ENCODE data around the gene FLII.
A peak's percentile ranks its signal among the peaks of the same experiment; 100 is the strongest.
"Not testable (repeated sequence)": the region's sequence is repeated elsewhere in the genome, so short reads cannot be mapped to it uniquely, and the experiment has no call there.

FLII gene

DNA sequence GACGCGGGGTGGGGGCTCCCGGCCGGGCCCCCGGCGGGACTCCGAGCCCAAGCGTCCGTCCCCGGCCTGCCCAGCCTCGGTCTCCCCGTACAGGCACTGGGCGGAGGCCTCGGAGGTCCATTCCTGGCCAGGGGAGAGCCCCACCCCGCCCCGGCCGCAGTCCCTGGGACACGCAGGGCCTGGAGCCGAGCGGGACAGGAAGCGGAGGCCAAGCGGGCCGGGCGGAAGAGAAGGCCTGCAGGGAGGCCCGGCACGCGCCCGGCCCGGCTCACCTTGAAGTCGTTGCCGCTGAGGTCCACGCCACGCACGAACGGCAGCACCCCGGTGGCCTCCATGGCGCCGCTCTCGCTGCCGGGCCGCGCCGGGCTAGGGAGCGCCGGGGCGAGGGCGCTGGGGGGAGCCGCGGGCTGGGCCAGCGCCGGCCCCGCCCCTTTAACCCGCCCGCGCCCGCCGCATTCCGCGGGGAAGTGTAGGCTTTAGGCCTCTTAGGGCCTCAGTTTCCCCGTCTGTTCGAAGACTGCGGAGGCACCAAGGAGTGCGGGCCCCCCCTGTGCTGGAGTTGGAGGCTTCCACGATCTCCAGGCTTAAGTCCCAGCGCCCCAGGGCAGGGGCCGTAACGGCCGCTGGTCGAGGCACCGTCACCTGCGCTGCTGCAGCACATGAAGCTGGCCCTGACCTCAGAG is at the start of gene FLII:
Gene FLII, minus strand, starts transcription at position 383 of the 683 bp plus-strand sequence. Its CDS starts 48 bp downstream, at position 335.
- DNase-seq (ENCODE audit: low spot score): peak; percentile 45

DNA sequence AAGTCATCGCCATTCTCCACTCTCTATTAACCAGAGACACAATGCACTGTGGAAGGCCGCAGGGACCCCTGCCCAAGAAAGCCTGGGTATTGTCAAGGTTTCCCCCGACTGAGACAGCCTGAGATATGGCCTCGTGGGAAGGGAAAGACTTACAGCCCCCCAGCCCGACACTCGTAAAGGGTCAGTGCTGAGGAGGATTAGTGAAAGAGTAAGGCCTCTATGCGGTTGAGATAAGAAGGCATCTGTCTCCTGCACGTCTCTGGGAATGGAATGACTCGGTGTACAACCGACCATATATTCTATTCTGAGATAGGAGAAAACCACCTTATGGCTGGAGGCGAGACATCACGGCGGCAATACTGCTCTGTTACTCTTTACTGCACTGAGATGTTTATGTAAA is 44.7 kb upstream of the FLII start:
- not testable (repeated sequence) for DNase-seq (ENCODE audit: low spot score)

DNA sequence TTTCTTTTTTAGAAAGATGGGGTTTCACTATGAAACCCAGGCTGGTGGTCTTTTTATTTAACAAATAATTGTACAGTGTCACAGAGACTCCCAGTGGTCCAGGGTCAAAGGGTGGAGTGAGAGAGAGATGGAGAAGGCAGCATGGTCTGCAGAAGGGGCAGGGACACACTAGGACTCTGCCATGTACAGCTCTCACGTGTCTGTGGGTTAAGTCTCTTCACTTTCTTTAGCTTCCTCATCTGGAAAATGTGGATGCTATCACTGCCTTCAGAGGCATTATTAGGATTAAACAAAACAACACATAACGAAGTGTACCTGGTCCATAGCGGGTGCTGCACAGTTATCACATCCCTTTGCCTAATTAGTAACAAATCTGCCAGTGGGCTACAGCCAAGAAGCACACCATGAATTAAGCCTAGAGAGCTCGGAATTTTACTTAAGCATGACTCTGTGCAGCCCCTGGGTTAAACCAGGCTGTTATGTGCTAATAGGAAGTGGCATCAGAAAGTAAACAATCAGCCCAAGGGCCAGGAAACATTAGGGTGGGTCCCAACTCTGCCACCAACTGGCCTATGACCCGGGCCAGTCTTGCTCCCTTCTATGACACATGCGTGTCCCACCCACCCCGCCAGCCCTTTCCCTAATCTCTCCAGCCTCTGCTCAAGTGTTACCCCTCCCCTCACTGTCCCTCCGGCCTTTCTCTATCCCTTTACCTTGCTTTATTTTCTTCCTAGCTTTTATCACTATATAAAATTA is 42.4 kb upstream of the FLII start:
- DNase-seq (ENCODE audit: low spot score): no peak

DNA sequence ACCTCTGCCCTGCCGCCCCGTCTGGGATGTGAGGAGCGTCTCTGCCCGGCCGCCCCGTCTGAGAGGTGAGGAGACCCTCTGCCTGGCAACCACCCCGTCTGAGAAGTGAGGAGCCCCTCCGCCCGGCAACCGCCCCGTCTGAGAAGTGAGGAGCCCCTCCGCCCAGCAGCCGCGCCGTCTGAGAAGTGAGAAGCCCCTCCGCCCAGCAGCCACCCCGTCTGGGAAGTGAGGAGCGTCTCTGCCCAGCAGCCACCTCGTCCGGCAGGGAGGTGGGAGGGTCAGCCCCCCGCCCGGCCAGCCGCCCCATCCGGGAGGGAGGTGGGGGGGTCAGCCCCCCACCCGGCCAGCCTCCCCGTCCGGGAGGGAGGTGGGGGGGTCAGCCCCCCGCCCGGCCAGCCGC is 39.5 kb upstream of the FLII start:
- not testable (repeated sequence) for DNase-seq (ENCODE audit: low spot score)

DNA sequence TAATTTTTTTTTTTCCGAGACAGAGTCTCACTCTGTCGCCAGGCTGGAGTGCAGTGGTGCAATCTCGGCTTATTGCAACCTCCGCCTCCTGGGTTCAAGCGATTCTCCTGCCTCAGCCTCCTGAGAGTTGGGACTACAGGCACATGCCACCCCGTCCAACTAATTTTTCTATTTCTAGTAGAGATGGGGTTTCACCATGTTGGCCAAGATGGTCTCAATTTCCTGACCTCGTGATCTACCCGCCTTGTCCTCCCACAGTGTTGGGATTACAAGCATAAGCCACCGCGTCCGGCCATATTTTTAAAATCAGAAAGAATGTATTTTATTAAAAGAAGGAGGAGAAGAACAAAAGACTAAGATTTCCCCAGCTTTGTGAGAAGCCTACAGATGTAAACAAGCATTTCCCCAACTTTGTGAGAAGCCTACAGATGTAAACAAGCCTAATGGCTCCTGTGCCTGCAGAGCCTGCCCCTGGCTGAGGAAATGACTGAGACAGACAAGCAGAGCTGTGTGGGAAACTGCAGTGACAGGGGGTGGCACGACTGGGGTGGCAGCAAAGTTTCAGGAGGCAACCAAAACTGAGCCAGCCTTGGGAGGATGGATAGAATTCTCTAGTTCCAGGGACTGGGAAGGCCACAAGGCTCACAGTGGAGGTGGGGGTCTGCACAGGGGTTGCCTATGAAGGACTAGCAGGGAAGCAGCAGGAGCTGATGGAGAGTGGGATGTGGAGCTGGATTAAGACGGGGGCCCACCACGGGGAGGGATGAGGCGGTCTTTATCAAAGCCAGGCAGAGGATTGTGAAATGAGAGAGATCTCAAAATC is 33.4 kb upstream of the FLII start:
- DNase-seq (ENCODE audit: low spot score): no peak

DNA sequence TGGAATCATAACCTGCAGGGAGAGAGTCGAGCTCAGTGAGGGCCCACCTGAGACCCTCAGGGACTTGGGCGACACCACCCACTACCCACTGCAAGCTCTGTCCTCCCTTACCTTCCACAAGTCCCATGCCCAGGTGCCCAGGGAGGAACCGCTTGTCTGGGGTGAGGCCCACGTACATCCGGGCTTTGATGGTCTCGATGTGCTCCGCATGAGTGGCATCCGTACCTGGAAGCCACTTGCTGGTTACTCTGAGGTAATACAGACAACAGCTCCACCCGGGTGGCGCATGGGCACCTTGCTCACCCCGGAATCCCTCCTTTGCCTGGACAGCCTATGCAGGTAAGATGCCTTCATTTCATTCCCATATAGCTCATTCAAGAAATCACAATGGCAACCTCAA is 26.8 kb upstream of the FLII start:
- no peak for DNase-seq (ENCODE audit: low spot score)

DNA sequence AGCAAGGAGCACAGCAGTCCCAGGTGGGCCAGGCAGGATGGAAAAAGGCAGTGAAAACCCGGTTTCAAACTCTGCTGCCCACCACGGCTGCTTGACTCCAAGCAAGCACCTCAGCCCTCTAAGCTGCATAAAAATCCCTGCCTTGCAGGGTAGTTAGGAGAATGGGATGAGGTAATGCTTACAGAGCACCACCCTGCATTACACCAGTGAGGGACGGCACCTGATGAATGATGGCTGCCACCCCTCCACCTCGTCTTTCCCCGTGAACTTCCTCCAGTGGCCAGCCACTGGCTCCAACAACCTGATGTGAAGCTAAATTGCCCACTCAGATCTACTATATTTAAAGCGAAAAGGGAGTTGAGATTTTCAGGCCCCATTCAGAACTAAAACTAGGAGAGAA is 23.2 kb upstream of the FLII start:
- DNase-seq (ENCODE audit: low spot score): no peak

DNA sequence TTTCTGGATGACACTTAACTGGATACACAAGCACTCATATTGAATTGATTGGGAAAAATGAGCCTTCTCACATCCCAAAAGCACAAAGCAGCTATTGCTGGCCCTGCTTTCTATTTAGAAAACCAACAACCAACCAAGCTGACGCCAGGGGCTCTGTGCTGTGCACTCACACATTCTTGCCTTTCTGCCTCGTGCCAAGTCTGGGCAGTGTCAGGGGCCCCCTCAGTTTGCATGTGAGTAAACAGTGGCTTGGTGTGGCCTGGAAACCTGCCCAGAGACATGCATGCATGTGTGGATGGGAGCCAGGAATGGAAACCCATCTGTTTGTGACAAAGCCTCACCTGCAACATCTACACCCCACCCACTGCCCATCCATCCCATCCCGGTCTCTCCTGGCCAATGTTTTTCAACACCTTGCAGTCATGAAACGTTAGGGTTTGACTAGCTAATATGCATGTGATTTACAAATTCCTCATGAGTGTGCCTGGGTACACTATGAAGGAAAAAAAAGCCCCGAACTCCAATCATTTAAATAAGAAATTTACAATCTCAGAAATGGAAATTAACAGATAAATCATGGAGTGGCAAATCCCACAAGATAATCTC is 22.3 kb upstream of the FLII start:
- no peak for DNase-seq (ENCODE audit: low spot score)

DNA sequence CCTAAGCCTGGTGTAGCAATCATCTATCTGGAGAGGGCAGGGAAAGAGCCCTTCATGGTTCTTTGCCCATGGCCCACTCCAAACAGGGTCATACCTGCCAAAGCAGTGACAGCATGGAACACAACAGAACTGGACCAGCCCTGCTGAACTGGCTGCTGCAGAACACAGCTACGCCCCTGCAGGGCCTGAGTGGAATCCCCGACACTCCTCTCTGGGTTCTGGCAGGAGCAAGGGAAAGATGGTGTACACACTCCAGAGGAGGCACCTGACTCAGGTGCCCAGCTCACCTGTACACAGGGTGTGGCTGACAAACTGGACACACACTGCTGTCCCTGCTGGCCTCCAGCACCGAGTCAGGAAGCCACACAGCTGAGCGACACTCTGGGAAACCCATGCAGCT is 21.7 kb upstream of the FLII start:
- no peak for DNase-seq (ENCODE audit: low spot score)

DNA sequence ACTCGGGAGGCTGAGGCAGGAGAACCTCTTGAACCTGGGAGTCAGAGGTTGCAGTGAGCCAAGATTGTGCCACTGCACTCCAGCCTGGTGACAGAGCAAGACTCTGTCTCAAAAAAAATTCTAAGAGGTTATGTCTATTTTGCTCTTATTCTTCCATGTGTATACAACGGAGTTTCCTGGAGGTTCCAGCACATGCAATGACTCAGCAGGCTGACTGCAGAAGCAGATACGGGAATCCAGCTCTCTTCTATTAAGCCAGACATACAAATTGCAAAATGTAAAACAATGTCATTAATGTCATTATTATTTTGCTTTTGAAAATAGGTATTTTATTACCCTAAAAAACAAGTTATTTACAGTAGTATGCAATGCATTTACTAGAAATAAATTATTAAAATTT is 20.3 kb upstream of the FLII start:
- DNase-seq (ENCODE audit: low spot score): no peak

DNA sequence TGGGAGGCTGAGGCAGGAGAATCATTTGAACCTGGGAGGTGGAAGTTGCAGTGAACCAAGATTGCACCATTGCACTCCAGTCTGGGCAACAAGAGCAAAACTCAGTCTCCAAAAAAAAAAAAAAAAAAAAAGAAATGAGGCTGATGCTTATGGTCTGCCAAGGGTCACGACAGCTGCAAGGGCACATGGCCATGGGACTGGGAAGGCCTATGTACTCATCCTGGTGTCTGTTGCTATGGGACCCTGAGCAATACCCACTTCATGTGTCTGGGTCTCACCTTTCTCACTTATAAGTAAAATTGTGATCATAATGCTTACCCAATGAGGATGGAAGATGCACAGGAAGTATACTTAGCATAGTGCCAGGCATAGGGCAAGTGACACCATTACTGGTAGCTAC is 18.5 kb upstream of the FLII start:
- no peak for DNase-seq (ENCODE audit: low spot score)

DNA sequence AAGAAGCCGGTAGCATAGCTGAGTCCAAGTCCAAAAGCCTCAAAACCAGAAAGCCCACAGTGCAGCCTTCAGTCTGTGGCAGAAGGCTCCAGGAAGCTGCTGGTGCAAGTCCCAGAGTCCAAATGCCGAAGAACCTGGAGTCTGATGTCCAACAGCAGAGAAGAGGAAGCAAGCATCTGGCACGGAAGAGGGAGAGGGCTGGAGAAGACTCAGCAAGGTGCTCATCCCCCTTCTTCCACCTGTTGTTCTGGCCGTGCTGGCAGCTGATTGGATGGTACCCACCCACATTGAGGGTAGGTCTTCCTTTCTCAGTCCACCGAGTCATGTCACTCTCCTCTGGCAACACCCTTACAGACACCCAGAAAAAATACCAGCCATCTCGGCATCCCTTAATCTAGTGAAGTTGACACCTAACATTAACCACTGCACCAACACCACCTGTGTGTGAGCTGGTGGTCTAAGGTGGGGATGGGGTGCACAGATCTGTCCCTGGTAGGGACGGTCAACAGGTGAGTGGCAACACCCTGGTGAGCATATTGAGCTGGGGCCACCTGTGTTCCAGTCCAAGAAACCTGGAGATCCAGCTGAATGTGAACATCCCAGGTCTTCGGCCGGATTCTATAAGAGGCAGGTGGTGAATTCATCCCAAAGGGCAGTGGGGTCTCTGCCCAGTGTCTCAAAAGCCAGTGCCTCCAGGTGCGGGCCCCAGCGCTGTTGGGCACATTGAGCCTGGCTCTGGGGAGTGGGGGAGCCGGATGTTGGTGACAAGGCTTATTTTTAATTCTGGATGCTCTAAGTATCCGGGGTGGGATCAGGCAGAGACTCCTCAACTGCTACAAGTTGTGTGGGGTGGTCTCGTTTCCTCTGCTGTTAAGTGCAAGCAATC is 11.8 kb upstream of the FLII start:
- DNase-seq (ENCODE audit: low spot score): no peak

DNA sequence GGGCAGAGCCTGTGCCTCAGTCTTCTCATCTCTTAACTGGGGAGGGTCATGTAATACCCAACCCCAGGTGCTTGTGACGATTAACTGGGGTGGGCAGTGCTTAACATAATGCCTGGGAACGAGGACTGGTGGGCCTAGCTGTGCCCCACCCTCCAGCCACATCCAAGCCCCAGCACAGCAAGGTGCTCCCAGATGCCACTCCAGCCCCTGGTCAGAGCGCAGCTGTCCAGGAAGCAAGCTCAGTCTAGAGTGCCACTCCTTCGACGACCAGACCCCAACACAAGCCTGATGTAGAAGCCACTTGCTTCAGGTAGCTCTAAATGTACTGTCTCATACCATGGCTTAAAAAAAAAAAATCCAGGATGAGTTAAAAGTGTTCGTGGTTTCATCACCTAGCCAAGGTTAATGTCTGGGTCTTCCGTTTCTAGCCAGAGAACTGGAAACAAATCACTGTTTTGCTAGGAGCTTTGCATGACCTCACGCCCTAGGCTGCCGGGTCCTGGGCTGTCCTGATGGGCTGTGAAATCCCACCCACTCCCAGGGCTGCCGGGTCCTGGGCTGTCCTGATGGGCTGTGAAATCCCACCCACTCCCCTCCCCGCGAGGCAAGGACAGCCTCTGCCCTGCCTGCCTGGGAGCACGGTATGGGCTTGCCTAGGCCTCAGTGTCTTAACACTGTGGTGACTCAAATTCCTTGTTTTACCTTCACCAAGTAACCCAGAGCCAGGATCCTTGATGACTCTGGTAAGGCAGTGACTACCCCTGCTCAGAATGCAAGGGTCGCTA is 9.6 kb upstream of the FLII start:
- DNase-seq (ENCODE audit: low spot score): no peak

DNA sequence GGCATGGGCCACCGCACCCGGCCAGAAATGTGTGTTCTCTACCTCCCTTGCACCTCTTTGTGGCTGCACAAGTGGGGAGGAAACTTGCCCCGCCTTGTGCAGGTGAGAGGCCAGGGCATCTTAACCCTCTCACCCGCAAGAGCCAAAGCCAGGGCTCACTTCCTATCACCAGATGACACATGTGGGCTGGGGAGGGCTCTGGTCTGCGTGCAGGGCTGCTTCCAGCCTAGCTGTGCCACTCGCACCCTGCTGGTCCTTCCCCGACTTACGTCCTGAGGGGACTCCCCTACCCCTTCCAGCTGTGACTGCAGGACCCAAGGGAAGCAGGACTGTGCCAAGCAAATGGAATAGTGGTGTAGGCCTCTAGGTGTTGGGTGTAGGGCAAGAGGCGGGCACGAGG is 8.8 kb upstream of the FLII start:
- no peak for DNase-seq (ENCODE audit: low spot score)

DNA sequence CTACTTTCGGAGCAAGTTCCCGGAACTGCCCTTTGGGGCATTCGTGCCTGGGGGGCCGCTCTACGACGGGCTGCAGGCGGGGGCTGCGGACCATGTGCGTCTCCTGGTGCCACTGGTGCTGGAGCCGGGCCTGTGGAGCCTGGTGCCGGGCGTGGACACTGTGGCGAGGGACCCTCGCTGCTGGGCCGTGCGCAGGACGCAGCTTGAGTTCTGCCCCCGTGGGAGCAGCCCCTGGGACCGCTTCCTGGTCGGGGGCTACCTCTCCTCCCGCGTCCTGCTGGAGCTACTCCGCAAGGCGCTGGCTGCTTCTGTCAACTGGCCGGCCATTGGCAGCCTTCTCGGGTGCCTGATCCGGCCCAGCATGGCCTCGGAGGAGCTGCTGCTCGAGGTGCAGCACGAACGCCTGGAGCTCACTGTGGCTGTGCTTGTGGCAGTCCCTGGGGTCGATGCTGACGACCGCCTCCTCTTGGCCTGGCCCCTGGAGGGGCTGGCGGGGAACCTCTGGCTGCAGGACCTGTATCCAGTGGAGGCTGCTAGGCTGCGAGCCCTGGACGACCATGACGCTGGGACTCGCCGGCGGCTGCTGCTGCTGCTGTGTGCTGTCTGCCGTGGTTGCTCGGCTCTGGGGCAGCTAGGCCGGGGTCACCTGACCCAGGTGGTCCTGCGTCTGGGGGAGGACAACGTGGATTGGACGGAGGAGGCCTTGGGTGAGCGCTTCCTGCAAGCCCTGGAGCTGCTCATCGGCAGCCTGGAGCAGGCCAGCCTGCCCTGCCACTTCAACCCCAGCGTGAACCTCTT is 5.5 kb upstream of the FLII start:
- DNase-seq (ENCODE audit: low spot score): no peak

DNA sequence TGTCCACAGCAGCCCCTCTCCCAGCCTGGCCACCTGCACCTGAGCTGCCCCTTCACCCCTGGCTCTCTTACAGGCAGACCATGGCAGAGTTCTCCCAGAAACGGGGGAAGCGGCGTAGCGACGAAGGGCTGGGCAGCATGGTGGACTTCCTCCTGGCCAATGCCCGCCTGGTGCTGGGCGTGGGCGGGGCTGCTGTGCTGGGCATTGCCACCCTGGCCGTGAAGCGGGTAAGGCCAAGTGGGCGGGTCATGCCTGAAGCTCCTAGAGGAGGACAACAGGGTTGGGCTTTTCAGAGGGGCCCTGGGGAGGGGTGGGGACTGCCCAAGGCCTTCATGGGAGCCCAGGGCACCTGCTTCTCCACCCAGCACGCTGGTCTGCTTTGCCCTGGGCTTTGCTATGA is 4.1 kb upstream of the FLII start:
- DNase-seq (ENCODE audit: low spot score): no peak

DNA sequence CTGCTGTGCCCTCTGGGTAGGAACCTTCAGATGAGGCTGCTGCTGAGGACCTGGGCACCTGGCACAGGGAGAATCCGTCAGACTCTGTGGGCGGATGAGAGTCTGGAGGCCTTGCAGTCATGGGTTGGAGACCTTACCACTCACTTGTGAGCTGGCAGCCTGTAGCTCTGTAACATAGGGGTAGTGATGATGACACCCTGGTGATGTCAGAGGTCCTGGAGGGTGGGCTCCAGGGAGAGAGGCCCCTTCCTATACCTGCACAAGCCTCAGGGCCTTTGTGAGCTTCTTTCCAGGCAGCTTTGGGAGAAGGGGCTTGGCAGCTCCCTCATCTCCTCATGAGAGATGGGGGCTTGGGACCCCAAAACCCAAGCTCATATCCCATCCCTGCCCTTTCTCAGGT is 3.6 kb upstream of the FLII start:
- DNase-seq (ENCODE audit: low spot score): no peak

DNA sequence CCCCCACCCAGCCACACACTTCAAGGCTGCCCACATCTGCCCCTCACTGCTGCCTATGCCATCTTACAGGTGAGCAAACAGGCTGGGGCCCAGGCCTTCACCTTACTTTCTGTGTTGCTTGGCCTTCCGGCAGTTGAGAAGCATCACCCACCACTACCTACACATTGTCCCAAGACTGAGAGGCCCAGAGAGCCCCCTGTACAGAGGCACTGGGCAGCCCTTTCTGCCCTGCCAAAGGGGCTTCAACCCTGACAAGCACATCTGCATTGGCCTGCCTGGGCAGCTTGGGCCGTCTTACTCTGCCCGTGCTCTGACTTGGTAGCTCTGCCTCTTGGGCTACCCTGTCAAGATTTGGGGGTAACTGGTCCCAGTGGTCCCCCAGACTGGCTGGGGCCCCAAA is 3.1 kb upstream of the FLII start:
- DNase-seq (ENCODE audit: low spot score): no peak

DNA sequence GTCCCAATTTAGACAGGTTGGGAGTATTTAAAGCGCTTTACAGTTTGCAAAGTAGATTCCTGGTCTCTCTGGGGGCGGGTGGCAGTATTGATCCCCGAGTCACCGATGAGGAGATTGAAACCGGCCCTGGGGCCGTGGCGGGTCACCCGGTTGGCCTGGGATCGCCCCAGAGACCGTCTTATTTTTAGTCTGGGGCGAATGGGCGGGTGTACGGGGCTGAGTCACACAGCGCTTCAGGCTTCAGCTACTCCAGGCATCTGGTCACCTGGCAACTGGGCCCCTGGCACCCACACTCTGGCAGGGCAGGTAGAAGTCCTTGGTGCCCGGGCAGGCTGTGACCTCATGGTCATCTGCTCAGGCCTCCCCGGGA is 2.6 kb upstream of the FLII start:
- DNase-seq (ENCODE audit: low spot score): peak; percentile 25
